ENCODE measurements around the gene ZNF197. TPM values are rescaled to one million over a fixed set of nuclear protein-coding genes. Genes with fewer than 3 reads are reported as not detected.

Gene ZNF197
- total and polyA plus RNA-seq, 2 donors (not counting 1 experiment from before 2014, with no cell fraction given), result 4.4 to 16.9 TPM

- ATAC-seq (ENCODE audit: low read depth), result no peak
- CTCF ChIA-PET, result no interaction called here
Measured at GRCh38 chr3:44674211-44674610, 49.4 kb downstream of the ZNF197 start.

More at GRCh38 chr3:44674211-44674610, 49.4 kb downstream of the ZNF197 start:
- Histone ChIP-seq H3K4me3 (ENCODE audit: control extremely low read depth in 1 of 5, extremely low read depth in 1 of 5, insufficient read depth in 1 of 5, low read depth in 2 of 5, low read length in 4 of 5) (no peak overlapping the region), H3K4me1 (ENCODE audit: control insufficient read depth in 2 of 2, insufficient read depth in 2 of 2, low read length in 2 of 2) (no peaks in the 10 kb centered on the region), H3K36me3 (replicated peaks in 1 of 2; ENCODE audit: control extremely low read depth in 1 of 2, control insufficient read depth in 1 of 2, extremely low read depth in 1 of 2, insufficient read depth in 2 of 2, low read length in 1 of 2) (no peaks in the 10 kb centered on the region), H2AFZ (ENCODE audit: insufficient read depth, low read depth, low read length, poor library complexity, severe bottlenecking) (no peak overlapping the region), H3K9me3 (ENCODE audit: control extremely low read depth in 1 of 3, control insufficient read depth in 2 of 3, insufficient read depth in 1 of 3, low read length in 2 of 3) (peaks cover 0 to 7% (median 0%) of the 10 kb centered on the region in 3 donors), H3K4me2 (replicated peaks; ENCODE audit: low read depth, low read length, poor library complexity, severe bottlenecking) (no peak overlapping the region), H3K9ac (ENCODE audit: low read length) (no peak overlapping the region), H3K27ac (ENCODE audit: low read length in 2 of 2) (no peak overlapping the region), H4K20me1 (ENCODE audit: control insufficient read depth, insufficient read depth, low read length, poor library complexity, severe bottlenecking) (no peaks in the 10 kb centered on the region), H3K27me3 (replicated peaks in 1 of 4; ENCODE audit: control extremely low read depth in 1 of 4, control insufficient read depth in 3 of 4, insufficient read depth in 4 of 4, low read length in 3 of 4) (no peaks in the 10 kb centered on the region), H3K79me2 (ENCODE audit: control insufficient read depth, insufficient read depth, low read length) (no peaks in the 10 kb centered on the region)
- Mint-ChIP-seq H3K27ac (no peak overlapping the region), H3K27me3 (no peaks in the 10 kb centered on the region), H3K4me3 (no peak overlapping the region), H3K9me3 (ENCODE audit: insufficient read depth) (no peaks in the 10 kb centered on the region), H3K4me1 (no peaks in the 10 kb centered on the region)
- TF ChIP-seq EZH2 (IDR thresholded peaks at IDR 0.05; ENCODE audit: borderline replicate concordance, insufficient read depth, low read depth, low read length, poor library complexity, severe bottlenecking), result no peak
- no peak for TF ChIP-seq CTCF (IDR thresholded peaks at IDR 0.05)
- POLR2A ChIA-PET, result no interaction called here
- DNase-seq, result no peak
- WGBS (ENCODE audit: insufficient coverage), result 82% methylated on average over 1 of the region's 2 CpGs
- intact Hi-C loops (cut with micrococcal nuclease), result no loop called here
